Measurements from ENCODE around the gene C4orf50. TPM values are rescaled to one million over a fixed set of nuclear protein-coding genes. Genes with fewer than 3 reads are reported as not detected.

Gene C4orf50
- total RNA-seq, 4 donors from 2014 or later: under 0.01 to 0.19 (median 0.09) TPM; not detected in 1

DNA sequence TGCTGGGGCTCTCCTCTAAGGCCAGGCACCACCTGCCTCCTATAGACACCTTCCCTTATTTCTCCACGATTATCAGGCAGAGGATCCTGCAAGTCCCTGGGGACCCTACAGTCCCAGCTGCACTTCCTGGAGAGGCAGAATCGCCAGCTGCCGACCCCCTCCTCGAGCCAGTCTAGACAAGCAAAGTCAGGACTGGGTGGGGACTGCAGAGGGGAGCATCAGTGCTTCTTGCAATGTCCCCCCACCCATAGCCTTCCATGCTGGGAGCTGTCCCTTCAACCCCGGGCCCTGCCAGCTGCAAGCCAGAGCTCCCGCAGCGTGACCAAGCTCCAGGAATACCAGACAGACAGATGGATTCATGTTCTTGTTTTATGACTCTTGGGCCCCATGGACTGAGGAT lies 124.0 kb downstream of the C4orf50 start:
- TF ChIP-seq, protein P1, sequence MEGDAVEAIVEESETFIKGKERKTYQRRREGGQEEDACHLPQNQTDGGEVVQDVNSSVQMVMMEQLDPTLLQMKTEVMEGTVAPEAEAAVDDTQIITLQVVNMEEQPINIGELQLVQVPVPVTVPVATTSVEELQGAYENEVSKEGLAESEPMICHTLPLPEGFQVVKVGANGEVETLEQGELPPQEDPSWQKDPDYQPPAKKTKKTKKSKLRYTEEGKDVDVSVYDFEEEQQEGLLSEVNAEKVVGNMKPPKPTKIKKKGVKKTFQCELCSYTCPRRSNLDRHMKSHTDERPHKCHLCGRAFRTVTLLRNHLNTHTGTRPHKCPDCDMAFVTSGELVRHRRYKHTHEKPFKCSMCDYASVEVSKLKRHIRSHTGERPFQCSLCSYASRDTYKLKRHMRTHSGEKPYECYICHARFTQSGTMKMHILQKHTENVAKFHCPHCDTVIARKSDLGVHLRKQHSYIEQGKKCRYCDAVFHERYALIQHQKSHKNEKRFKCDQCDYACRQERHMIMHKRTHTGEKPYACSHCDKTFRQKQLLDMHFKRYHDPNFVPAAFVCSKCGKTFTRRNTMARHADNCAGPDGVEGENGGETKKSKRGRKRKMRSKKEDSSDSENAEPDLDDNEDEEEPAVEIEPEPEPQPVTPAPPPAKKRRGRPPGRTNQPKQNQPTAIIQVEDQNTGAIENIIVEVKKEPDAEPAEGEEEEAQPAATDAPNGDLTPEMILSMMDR (IDR thresholded peaks at IDR 0.05): no peak
- ATAC-seq (ENCODE audit: low FRiP score): no peak
- no peak for DNase-seq (ENCODE audit: low spot score)

- ATAC-seq (ENCODE audit: low FRiP score): no peak
- TF ChIP-seq, protein P1 (IDR thresholded peaks at IDR 0.05): no peak
- no peak for DNase-seq (ENCODE audit: low spot score)
Measured at GRCh38 chr4:5893591-5893990, 124.6 kb downstream of the C4orf50 start.

DNA sequence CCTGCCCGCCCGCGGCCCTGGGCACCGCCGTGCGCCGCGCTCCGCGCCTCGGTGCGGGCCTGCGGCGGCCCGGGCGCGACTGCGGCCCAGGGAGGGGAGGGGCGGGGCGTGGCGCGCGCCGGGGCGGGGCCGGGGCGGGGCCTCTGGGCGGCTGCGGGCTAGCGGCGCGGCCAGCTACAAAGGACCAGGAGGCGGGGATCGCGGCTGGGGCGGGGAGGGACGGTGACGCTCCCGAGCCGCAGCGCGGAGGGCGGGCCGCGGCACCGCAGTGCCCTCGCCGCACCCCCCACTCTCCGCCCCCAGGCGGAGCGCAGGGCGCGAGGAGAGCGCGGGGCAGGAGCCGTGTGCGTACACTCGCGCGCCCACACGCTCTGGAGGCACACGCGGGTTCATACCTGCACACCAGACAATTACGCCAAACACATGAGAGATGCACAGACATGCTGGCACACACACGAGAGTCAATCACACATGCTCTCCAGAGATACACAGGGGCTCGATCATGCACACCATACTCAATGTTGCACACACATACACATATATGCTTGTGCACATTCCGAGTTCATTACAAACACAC lies 125.1 kb downstream of the C4orf50 start, which contains the start of gene CRMP1:
TSS of gene CRMP1 (minus strand) at position 83 of the 577 bp plus-strand sequence. CDS start 117 bp downstream, outside the sequence.
- TF ChIP-seq, protein P1 (IDR thresholded peaks at IDR 0.05): no peak
- ATAC-seq (ENCODE audit: low FRiP score): no peak
- DNase-seq (ENCODE audit: low spot score): no peak

DNA sequence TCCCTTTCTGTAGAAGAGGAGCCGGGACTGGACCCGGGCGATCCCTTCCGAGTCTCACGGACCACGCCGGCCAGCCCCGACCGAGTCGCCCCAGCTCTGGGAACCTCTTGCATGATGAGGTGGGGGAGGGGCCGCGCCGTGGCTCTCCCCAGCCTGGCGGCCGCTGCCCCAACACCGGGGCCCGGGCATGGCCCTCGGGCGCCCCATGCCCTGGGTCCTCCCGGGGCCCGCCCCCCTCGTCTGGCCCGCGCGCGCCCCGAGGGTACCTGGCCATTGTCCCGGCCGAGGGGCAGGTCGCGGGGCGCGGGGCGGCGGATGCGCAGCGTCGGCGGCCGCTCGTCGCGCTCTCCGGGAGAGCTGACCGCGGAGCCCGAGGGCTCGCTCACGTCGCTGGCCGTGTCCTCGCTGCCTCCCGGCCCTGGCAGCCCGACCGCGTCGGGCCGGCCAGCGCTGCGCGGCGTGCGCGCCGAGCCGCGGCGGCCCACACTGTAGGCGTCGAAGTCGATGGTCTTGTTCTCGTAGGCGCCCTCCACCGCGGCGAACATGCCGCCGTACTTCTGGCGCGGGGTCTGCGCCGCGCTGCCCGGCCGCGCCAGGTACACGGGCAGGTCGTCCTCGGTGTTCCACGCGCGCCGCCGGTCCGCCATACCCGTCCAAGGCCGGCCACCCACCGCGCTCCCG lies 125.8 kb downstream of the C4orf50 start:
- DNase-seq (ENCODE audit: low spot score) (no peak), ATAC-seq (ENCODE audit: low FRiP score) (no peak)
- TF ChIP-seq, protein P1 (IDR thresholded peaks at IDR 0.05): no peak

GRCh38 chr4:5891563-5892322 lies 126.5 kb downstream of the C4orf50 start:
- TF ChIP-seq, protein P1 (IDR thresholded peaks at IDR 0.05): no peak
- DNase-seq (ENCODE audit: low spot score) (no peak), ATAC-seq (ENCODE audit: low FRiP score) (no peak)

GRCh38 chr4:5890063-5890727 lies 128.0 kb downstream of the C4orf50 start:
- no peak for DNase-seq (ENCODE audit: low spot score)
- ATAC-seq (ENCODE audit: low FRiP score): no peak
- TF ChIP-seq, protein P1 (IDR thresholded peaks at IDR 0.05): no peak
